HL-60 (cell line): ENCODE results near the gene MMGT1.

Experiments
- CTCF ChIP-seq: IDR thresholded peaks from one replicate; pipeline ENCODE4 v1.5.1; 2011; ENCODE audit warnings: low read length, control low read depth, inconsistent platforms; ENCODE audit not compliant: insufficient read depth
- POLR2AphosphoS5 ChIP-seq: IDR thresholded peaks from 2 replicates; pipeline ENCODE4 v1.6.1; 2012; ENCODE audit warnings: low read depth

- TF ChIP-seq CTCF = no peak
- TF ChIP-seq POLR2AphosphoS5 = no peak
Measured at GRCh38 chrX:135985973-135986310, 12.2 kb upstream of the MMGT1 start.
